Head of caudate nucleus (tissue), 42 donors: Measurements from ENCODE around the gene SMCHD1.
A peak's percentile ranks its signal among the peaks of the same experiment; 100 is the strongest.
"Not testable (repeated sequence)": the region's sequence is repeated elsewhere in the genome, so short reads cannot be mapped to it uniquely, and the experiment has no call there.

Experiments
- DNase-seq, 42 donors: peaks; one replicate each; pipeline versions ENCODE4 v3.0.0 to v3.0.0-alpha.2; 2020 to 2021; ENCODE audit warnings: mixed read lengths in 7 of 42
- intact Hi-C: fragments of 100-400 bp; cut with DNase I; formaldehyde crosslinking; loops from one replicate; pipeline ENCODE4 v1.15.0; 2022

SMCHD1 gene

GRCh38 chr18:2799369-2799768, 143.8 kb downstream of the SMCHD1 start:
- intact Hi-C loops: no loop called here
- no peak for DNase-seq

GRCh38 chr18:2805970-2806943, 150.7 kb downstream of the SMCHD1 start:
- DNase-seq: no peak
- intact Hi-C loops: no loop called here

GRCh38 chr18:2808640-2809039, 153.1 kb downstream of the SMCHD1 start:
- intact Hi-C loops, DNase-seq: not testable (repeated sequence)

- intact Hi-C loops: not testable (repeated sequence)
Measured at GRCh38 chr18:2809666-2810183, 154.2 kb downstream of the SMCHD1 start.

GRCh38 chr18:2811416-2811815, 155.9 kb downstream of the SMCHD1 start:
- no peak for DNase-seq
- intact Hi-C loops: no loop called here

More at GRCh38 chr18:2809666-2810183, 154.2 kb downstream of the SMCHD1 start:
- DNase-seq: not testable (repeated sequence)

GRCh38 chr18:2814928-2815327, 159.4 kb downstream of the SMCHD1 start:
- DNase-seq: no peak
- intact Hi-C loops: no loop called here

GRCh38 chr18:2818281-2818680, 162.8 kb downstream of the SMCHD1 start:
- intact Hi-C loops: no loop called here
- no peak for DNase-seq

- no peak for DNase-seq
- intact Hi-C loops: no loop called here
Measured at GRCh38 chr18:2821695-2822094, 166.2 kb downstream of the SMCHD1 start.

GRCh38 chr18:2822213-2822921, 166.8 kb downstream of the SMCHD1 start:
- DNase-seq: no peak
- intact Hi-C loops: no loop called here

GRCh38 chr18:2823202-2823601, 167.7 kb downstream of the SMCHD1 start:
- DNase-seq: no peak
- intact Hi-C loops: no loop called here

- no peak for DNase-seq
- intact Hi-C loops: no loop called here
Measured at GRCh38 chr18:2823966-2824365, 168.4 kb downstream of the SMCHD1 start.

- no peak for DNase-seq
- intact Hi-C loops: no loop called here
Measured at GRCh38 chr18:2824865-2825264, 169.3 kb downstream of the SMCHD1 start.

- intact Hi-C loops: no loop called here
- no peak for DNase-seq
Measured at GRCh38 chr18:2825613-2826175, 170.2 kb downstream of the SMCHD1 start.

- DNase-seq: no peak
- intact Hi-C loops: no loop called here
Measured at GRCh38 chr18:2826581-2826980, 171.1 kb downstream of the SMCHD1 start.

- intact Hi-C loops: no loop called here
- DNase-seq: no peak
Measured at GRCh38 chr18:2827061-2827460, 171.5 kb downstream of the SMCHD1 start.

GRCh38 chr18:2836118-2836517, 180.6 kb downstream of the SMCHD1 start:
- intact Hi-C loops, DNase-seq: not testable (repeated sequence)

- intact Hi-C loops, DNase-seq: not testable (repeated sequence)
Measured at GRCh38 chr18:2837290-2837689, 181.8 kb downstream of the SMCHD1 start.

- intact Hi-C loops: no loop called here
Measured at GRCh38 chr18:2839202-2839601, 183.7 kb downstream of the SMCHD1 start.

GRCh38 chr18:2840521-2840920, 185.0 kb downstream of the SMCHD1 start:
- intact Hi-C loops: no loop called here
- no peak for DNase-seq

More at GRCh38 chr18:2839202-2839601, 183.7 kb downstream of the SMCHD1 start:
- DNase-seq: peak in 1 of 42 donors; percentile 43

GRCh38 chr18:2843146-2843545, 187.6 kb downstream of the SMCHD1 start:
- intact Hi-C loops: no loop called here
- peak in 1 of 42 donors; percentile 17 for DNase-seq
